ENCODE results near the gene SPEG. TPM values are rescaled to one million over a fixed set of nuclear protein-coding genes. Genes with fewer than 3 reads are reported as not detected.

SPEG gene
- polyA plus RNA-seq, 3 donors, result not detected

GRCh38 chr2:219508971-219509779 lies 74.5 kb downstream of the SPEG start:
- Mint-ChIP-seq H3K9me3 (peaks cover 2 to 23% (median 14%) of the 10 kb centered on the region in 7 donors), H3K4me3 (peak overlapping the region in 1 of 2 donors; percentile 83), H3K27ac (no peak overlapping the region), H3K27me3 (ENCODE audit: low read depth in 3 of 3) (peaks cover 48 to 62% (median 58%) of the 10 kb centered on the region in 3 donors), H3K4me1 (peaks cover 18% of the 10 kb centered on the region), H3K36me3 (peaks cover 37 to 38% of the 10 kb centered on the region in 2 donors)
- intact Hi-C loops (cut with micrococcal nuclease), result no loop called here
- peak overlapping the region; percentile 41 for H3K4me2 ChIP-seq (replicated peaks; ENCODE audit: extremely low read depth, low read length, poor library complexity, severe bottlenecking)
- no peak for TF ChIP-seq CTCF (IDR thresholded peaks at IDR 0.05)
- WGBS (ENCODE audit: insufficient coverage), result 49% methylated on average over 2 of the region's 14 CpGs
- peaks cover 6 to 26% of the 10 kb centered on the region in 2 donors for H3K9me3 ChIP-seq (replicated peaks in 1 of 2; ENCODE audit: control insufficient read depth in 1 of 2, insufficient read depth in 1 of 2, low read length in 2 of 2)
- H3K79me2 ChIP-seq (ENCODE audit: insufficient read depth, low read length), result no peaks in the 10 kb centered on the region
- no peak overlapping the region for H3K9ac ChIP-seq (ENCODE audit: insufficient read depth, low read length, poor library complexity, severe bottlenecking)
- H2AFZ ChIP-seq (ENCODE audit: insufficient read depth, low read depth, low read length, poor library complexity, severe bottlenecking), result no peak overlapping the region
- H3K27me3 ChIP-seq (ENCODE audit: control insufficient read depth in 2 of 2, insufficient read depth in 2 of 2, low read length in 2 of 2), result peaks cover 33 to 56% of the 10 kb centered on the region in 2 donors
- no peak overlapping the region for H3K4me3 ChIP-seq (replicated peaks in 1 of 3; ENCODE audit: low read depth in 2 of 3, low read length in 3 of 3)
- H3K36me3 ChIP-seq (replicated peaks in 1 of 2; ENCODE audit: control insufficient read depth in 1 of 2, insufficient read depth in 2 of 2, low read length in 2 of 2), result peaks cover 29 to 35% of the 10 kb centered on the region in 2 donors
- H4K20me1 ChIP-seq (ENCODE audit: insufficient read depth, low read length), result peaks cover 6% of the 10 kb centered on the region
- no peaks in the 10 kb centered on the region for H3K4me1 ChIP-seq (ENCODE audit: control insufficient read depth in 1 of 2, insufficient read depth in 2 of 2, low read length in 2 of 2)
- DNase-seq, result no peak
- H3K27ac ChIP-seq (ENCODE audit: low read depth in 1 of 2, low read length in 2 of 2), result no peak overlapping the region

GRCh38 chr2:219509780-219510511 lies 75.3 kb downstream of the SPEG start:
- WGBS (ENCODE audit: insufficient coverage), result 1% methylated on average over 18 of the region's 26 CpGs
- Histone ChIP-seq H3K9ac (ENCODE audit: insufficient read depth, low read length, poor library complexity, severe bottlenecking) (no peak overlapping the region), H3K4me1 (ENCODE audit: control insufficient read depth in 1 of 2, insufficient read depth in 2 of 2, low read length in 2 of 2) (no peaks in the 10 kb centered on the region), H3K27ac (ENCODE audit: low read depth in 1 of 2, low read length in 2 of 2) (no peak overlapping the region), H3K4me2 (replicated peaks; ENCODE audit: extremely low read depth, low read length, poor library complexity, severe bottlenecking) (peak overlapping the region; percentile 41), H2AFZ (ENCODE audit: insufficient read depth, low read depth, low read length, poor library complexity, severe bottlenecking) (no peak overlapping the region), H3K4me3 (replicated peaks in 1 of 3; ENCODE audit: low read depth in 2 of 3, low read length in 3 of 3) (peak overlapping the region in 1 of 3 experiments; percentile 28), H3K9me3 (replicated peaks in 1 of 2; ENCODE audit: control insufficient read depth in 1 of 2, insufficient read depth in 1 of 2, low read length in 2 of 2) (peaks cover 6 to 26% of the 10 kb centered on the region in 2 donors), H3K36me3 (replicated peaks in 1 of 2; ENCODE audit: control insufficient read depth in 1 of 2, insufficient read depth in 2 of 2, low read length in 2 of 2) (peaks cover 22 to 27% of the 10 kb centered on the region in 2 donors), H3K79me2 (ENCODE audit: insufficient read depth, low read length) (no peaks in the 10 kb centered on the region), H4K20me1 (ENCODE audit: insufficient read depth, low read length) (peaks cover 6% of the 10 kb centered on the region), H3K27me3 (ENCODE audit: control insufficient read depth in 2 of 2, insufficient read depth in 2 of 2, low read length in 2 of 2) (peaks cover 33 to 64% of the 10 kb centered on the region in 2 donors)
- peaks cover 54 to 70% (median 63%) of the 10 kb centered on the region in 3 donors for H3K27me3 Mint-ChIP-seq (ENCODE audit: low read depth in 3 of 3)
- H3K4me3 Mint-ChIP-seq, result peak overlapping the region; percentile 61 to 83
- peaks cover 29 to 30% of the 10 kb centered on the region in 2 donors for H3K36me3 Mint-ChIP-seq
- peak; percentile 15 to 36 (median 30) for DNase-seq
- TF ChIP-seq CTCF (IDR thresholded peaks at IDR 0.05), result peak; percentile 71
- intact Hi-C loops (cut with micrococcal nuclease), result no loop called here
- peak overlapping the region in 2 of 7 donors; percentile 25 to 62 for H3K27ac Mint-ChIP-seq
- peaks cover 18% of the 10 kb centered on the region for H3K4me1 Mint-ChIP-seq
- peaks cover 2 to 23% (median 14%) of the 10 kb centered on the region in 7 donors for H3K9me3 Mint-ChIP-seq
